ENCODE data around the gene CENPVL3. TPM values are rescaled to one million over a fixed set of nuclear protein-coding genes. Genes with fewer than 3 reads are reported as not detected.

Gene CENPVL3
- polyA plus RNA-seq, 1 donor from 2014 or later: 2.0 TPM

GRCh38 chrX:51598899-51599298, 19.8 kb downstream of the CENPVL3 start:
- no peak overlapping the region for H3K27ac ChIP-seq (ENCODE audit: low read length)
- H2AFZ ChIP-seq (ENCODE audit: low read depth, low read length): no peak overlapping the region
- H3K4me3 ChIP-seq (ENCODE audit: low read length): no peak overlapping the region
- H3K9ac ChIP-seq (ENCODE audit: low read length): no peak overlapping the region
- H3K27me3 ChIP-seq (ENCODE audit: insufficient read depth, low read depth, low read length): no peaks in the 10 kb centered on the region
- no peak overlapping the region for H3K4me2 ChIP-seq (ENCODE audit: low read length)
- TF ChIP-seq, protein P1, sequence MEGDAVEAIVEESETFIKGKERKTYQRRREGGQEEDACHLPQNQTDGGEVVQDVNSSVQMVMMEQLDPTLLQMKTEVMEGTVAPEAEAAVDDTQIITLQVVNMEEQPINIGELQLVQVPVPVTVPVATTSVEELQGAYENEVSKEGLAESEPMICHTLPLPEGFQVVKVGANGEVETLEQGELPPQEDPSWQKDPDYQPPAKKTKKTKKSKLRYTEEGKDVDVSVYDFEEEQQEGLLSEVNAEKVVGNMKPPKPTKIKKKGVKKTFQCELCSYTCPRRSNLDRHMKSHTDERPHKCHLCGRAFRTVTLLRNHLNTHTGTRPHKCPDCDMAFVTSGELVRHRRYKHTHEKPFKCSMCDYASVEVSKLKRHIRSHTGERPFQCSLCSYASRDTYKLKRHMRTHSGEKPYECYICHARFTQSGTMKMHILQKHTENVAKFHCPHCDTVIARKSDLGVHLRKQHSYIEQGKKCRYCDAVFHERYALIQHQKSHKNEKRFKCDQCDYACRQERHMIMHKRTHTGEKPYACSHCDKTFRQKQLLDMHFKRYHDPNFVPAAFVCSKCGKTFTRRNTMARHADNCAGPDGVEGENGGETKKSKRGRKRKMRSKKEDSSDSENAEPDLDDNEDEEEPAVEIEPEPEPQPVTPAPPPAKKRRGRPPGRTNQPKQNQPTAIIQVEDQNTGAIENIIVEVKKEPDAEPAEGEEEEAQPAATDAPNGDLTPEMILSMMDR (IDR thresholded peaks at IDR 0.05; ENCODE audit: poor library complexity, severe bottlenecking): no peak
- TF ChIP-seq MXI1 (conservative IDR thresholded peaks at IDR 0.05; ENCODE audit: poor library complexity, severe bottlenecking) (no peak), EP300 (conservative IDR thresholded peaks at IDR 0.05; ENCODE audit: poor library complexity, severe bottlenecking) (no peak), EZH2 (IDR thresholded peaks at IDR 0.05; ENCODE audit: borderline replicate concordance, insufficient read depth, low read length, poor library complexity, severe bottlenecking) (no peak), POLR2AphosphoS5 (IDR thresholded peaks at IDR 0.05) (no peak), SMC3 (conservative IDR thresholded peaks at IDR 0.05; ENCODE audit: poor library complexity) (no peak), RAD21 (conservative IDR thresholded peaks at IDR 0.05) (no peak), TAF1 (IDR thresholded peaks at IDR 0.05; ENCODE audit: low read depth) (no peak)
- TF ChIP-seq, protein P2, sequence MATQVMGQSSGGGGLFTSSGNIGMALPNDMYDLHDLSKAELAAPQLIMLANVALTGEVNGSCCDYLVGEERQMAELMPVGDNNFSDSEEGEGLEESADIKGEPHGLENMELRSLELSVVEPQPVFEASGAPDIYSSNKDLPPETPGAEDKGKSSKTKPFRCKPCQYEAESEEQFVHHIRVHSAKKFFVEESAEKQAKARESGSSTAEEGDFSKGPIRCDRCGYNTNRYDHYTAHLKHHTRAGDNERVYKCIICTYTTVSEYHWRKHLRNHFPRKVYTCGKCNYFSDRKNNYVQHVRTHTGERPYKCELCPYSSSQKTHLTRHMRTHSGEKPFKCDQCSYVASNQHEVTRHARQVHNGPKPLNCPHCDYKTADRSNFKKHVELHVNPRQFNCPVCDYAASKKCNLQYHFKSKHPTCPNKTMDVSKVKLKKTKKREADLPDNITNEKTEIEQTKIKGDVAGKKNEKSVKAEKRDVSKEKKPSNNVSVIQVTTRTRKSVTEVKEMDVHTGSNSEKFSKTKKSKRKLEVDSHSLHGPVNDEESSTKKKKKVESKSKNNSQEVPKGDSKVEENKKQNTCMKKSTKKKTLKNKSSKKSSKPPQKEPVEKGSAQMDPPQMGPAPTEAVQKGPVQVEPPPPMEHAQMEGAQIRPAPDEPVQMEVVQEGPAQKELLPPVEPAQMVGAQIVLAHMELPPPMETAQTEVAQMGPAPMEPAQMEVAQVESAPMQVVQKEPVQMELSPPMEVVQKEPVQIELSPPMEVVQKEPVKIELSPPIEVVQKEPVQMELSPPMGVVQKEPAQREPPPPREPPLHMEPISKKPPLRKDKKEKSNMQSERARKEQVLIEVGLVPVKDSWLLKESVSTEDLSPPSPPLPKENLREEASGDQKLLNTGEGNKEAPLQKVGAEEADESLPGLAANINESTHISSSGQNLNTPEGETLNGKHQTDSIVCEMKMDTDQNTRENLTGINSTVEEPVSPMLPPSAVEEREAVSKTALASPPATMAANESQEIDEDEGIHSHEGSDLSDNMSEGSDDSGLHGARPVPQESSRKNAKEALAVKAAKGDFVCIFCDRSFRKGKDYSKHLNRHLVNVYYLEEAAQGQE (IDR thresholded peaks at IDR 0.05; ENCODE audit: borderline replicate concordance): no peak
- H3F3A ChIP-seq (ENCODE audit: insufficient read depth, low read length, poor library complexity, severe bottlenecking): no peaks in the 10 kb centered on the region
- H3K36me3 ChIP-seq (ENCODE audit: insufficient read depth, low read length): no peaks in the 10 kb centered on the region
- H4K20me1 ChIP-seq (ENCODE audit: insufficient read depth): no peaks in the 10 kb centered on the region
- no peaks in the 10 kb centered on the region for H3K9me2 ChIP-seq (ENCODE audit: insufficient read depth, low read length)
- no peaks in the 10 kb centered on the region for H3K9me3 ChIP-seq (ENCODE audit: low read length)
- no peaks in the 10 kb centered on the region for H3K79me2 ChIP-seq (replicated peaks; ENCODE audit: insufficient read depth, low read length)

DNA sequence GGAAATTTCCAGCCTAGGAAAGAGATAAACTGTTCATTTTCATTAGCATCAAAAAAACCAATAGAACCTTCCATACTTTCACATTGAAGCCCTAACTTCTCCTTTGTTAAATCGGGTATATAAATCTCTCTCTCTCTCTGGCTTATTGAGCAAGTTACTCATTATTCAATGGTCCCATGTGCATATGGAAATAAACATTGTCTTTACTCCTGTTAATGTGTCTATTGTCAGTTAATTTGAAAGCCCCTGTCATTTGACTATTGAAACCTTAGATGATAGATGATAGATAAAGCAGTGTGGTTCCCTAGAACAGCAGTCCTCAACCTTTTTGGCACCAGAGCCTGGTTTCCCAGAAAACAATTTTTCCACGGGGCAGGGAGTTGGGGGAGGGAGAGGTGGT, 46.8 kb downstream of the CENPVL3 start:
- no peaks in the 10 kb centered on the region for H3K36me3 ChIP-seq (ENCODE audit: insufficient read depth, low read length)
- no peak overlapping the region for H3K9ac ChIP-seq (ENCODE audit: low read length)
- H3K9me3 ChIP-seq (ENCODE audit: low read length): no peaks in the 10 kb centered on the region
- H2AFZ ChIP-seq (ENCODE audit: low read depth, low read length): no peak overlapping the region
- H3F3A ChIP-seq (ENCODE audit: insufficient read depth, low read length, poor library complexity, severe bottlenecking): no peaks in the 10 kb centered on the region
- no peaks in the 10 kb centered on the region for H3K79me2 ChIP-seq (replicated peaks; ENCODE audit: insufficient read depth, low read length)
- no peaks in the 10 kb centered on the region for H4K20me1 ChIP-seq (ENCODE audit: insufficient read depth)
- no peak overlapping the region for H3K27ac ChIP-seq (ENCODE audit: low read length)
- no peak overlapping the region for H3K4me3 ChIP-seq (ENCODE audit: low read length)
- TF ChIP-seq, protein P1 (IDR thresholded peaks at IDR 0.05; ENCODE audit: poor library complexity, severe bottlenecking): no peak
- no peak for TF ChIP-seq SMC3 (conservative IDR thresholded peaks at IDR 0.05; ENCODE audit: poor library complexity)
- TF ChIP-seq EP300 (conservative IDR thresholded peaks at IDR 0.05; ENCODE audit: poor library complexity, severe bottlenecking): no peak
- no peak for TF ChIP-seq POLR2AphosphoS5 (IDR thresholded peaks at IDR 0.05)
- TF ChIP-seq MXI1 (conservative IDR thresholded peaks at IDR 0.05; ENCODE audit: poor library complexity, severe bottlenecking): no peak
- TF ChIP-seq TAF1 (IDR thresholded peaks at IDR 0.05; ENCODE audit: low read depth): no peak
- TF ChIP-seq RAD21 (conservative IDR thresholded peaks at IDR 0.05): no peak
- TF ChIP-seq EZH2 (IDR thresholded peaks at IDR 0.05; ENCODE audit: borderline replicate concordance, insufficient read depth, low read length, poor library complexity, severe bottlenecking): no peak
- TF ChIP-seq, protein P2 (IDR thresholded peaks at IDR 0.05; ENCODE audit: borderline replicate concordance): no peak
- no peak overlapping the region for H3K4me2 ChIP-seq (ENCODE audit: low read length)
- no peaks in the 10 kb centered on the region for H3K9me2 ChIP-seq (ENCODE audit: insufficient read depth, low read length)
- no peaks in the 10 kb centered on the region for H3K27me3 ChIP-seq (ENCODE audit: insufficient read depth, low read depth, low read length)
